Activated CD4-positive, alpha-beta T cell treated with anti-CD3 and anti-CD28 coated beads, Interleukin-2, Interleukin-6, amounts not matched to agents 100 ng/mL and 50 ng/mL, durations not matched to agents 16 hours and 8 hours (primary cell): ENCODE results near the gene LRSAM1.
A peak's percentile ranks its signal among the peaks of the same experiment; 100 is the strongest.

Experiments
- DNase-seq: peaks from one replicate; pipeline ENCODE4 v3.0.0-alpha.2; 2020

LRSAM1 gene

DNA sequence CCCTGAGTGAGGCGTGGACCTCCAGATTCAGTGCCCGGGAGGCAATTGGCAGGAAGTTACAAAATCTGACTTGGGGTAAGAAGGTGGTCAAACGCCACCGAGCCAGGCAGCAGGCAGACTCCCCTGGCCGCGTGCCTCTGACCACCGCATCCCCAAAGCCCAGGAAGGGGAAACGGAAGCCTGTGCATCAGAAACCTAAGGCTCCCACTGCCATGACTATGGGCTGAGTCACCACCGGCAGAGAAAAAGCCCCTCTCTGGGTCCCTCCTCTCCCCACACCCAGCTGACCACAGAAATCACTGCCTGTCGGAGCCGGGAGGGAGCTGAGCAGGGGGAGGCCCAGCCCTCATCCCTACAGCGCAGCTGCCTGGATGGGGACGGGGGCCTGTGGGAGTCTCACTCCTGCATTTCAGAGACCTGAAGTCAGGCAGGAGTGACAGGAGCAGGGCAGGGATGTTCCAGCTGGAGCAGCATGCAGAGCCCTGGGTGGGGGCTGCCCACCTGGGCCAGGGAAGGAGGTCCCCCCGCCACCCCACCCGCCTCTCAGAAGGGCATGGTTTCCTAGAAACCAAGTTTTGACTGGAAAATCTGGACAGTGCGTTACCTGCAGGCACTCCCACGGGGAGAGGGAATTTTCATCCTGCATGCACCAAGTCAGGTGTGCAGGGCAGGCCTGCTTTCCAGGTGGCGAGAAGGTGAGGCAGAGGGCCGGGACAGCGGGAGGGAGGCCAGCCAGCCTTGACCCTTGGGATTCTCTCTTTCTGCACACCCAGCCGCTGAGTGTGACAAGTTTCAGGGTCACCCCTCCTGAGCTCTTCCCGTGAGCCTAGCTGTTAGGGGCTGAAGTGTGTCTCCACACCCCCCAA, 68.2 kb downstream of the LRSAM1 start:
- peak; percentile 58 for DNase-seq

- DNase-seq = no peak
Observed at GRCh38 chr9:127520941-127521918, 69.9 kb downstream of the LRSAM1 start.

DNA sequence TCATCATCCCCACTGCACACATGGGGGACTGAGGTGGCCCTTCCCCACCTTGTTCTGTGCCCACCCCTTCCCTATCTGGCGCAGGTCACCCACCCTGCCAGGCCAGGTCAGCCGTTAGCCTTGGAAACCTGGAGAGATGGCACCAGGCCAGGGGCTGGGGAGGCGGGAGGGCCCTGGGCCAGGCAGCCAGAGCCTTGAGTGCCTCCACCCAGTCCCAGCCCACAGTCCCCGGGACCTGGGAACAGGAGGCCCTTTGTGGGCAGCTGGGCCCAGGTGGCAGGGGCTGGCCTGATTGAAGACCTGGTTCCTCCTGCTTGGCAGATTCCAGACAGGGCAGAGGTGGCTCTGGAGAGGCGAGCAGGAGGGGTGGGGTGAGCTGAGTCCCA, 70.6 kb downstream of the LRSAM1 start:
- no peak for DNase-seq

DNA sequence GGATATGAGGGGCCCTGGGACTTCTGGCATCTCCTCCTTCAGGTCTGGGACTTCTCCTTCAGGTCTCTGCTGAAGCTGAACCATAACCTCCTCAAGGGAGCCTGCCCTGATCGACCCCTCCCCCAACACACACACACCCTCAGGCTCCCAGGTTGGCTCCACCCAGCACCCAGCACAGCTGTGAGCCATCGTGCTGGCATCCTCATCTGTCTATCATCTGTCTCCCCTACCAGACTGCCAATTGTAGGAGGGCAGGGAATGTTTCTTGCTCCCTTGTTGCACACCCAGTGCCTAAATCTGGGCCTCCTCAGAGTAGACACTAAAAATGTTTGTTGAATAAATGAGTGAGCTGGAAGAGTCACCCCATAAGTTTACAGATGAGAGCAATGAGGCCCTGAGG, 71.4 kb downstream of the LRSAM1 start:
- DNase-seq = no peak

GRCh38 chr9:127523312-127523851, 72.1 kb downstream of the LRSAM1 start:
- DNase-seq = peak; percentile 32

GRCh38 chr9:127524373-127524772, 73.1 kb downstream of the LRSAM1 start:
- no peak for DNase-seq

GRCh38 chr9:127525401-127526188, 74.3 kb downstream of the LRSAM1 start:
- peak; percentile 55 for DNase-seq

- no peak for DNase-seq
Observed at GRCh38 chr9:127526655-127527559, 75.6 kb downstream of the LRSAM1 start.

- DNase-seq = no peak
Observed at GRCh38 chr9:127527560-127528268, 76.4 kb downstream of the LRSAM1 start.

DNA sequence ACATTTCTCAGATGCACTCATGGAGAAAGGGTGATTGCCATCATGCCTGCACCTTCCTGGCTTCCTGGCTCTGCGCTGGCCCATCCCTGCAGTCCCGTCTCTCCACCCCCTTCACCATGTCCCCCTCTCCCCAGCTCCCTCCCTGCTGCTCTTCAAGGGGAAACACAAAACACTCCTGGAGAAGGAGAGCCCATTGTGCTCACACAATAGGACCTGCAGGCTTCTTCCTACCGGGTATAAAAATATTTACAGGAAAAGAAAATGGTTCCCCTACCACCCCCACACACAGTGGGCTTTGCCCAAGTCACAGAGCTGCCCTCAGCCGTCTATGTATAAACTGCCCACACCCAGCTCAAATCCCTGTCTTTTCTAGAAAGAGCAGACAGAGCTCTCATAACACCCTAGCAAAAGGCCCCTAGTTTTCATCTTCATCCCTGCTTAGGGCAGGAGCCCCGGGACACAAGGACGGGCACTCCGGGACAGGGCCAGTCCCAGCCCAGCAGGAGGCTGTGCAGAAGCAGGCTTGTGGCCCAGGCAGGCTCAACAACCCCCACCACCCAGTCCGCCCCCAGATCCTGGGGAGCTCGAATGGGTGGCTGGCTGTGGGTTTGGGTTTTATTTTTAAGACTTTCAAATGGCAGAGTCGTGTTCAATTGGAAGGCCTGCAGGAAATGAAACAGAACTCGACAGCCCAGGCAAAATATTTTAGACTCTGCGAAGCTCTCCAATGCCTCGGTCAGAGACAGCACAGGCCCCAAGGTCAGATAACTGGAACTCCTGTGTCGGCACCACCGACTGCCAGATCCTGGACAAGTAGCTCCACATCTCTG, 77.3 kb downstream of the LRSAM1 start:
- no peak for DNase-seq

DNA sequence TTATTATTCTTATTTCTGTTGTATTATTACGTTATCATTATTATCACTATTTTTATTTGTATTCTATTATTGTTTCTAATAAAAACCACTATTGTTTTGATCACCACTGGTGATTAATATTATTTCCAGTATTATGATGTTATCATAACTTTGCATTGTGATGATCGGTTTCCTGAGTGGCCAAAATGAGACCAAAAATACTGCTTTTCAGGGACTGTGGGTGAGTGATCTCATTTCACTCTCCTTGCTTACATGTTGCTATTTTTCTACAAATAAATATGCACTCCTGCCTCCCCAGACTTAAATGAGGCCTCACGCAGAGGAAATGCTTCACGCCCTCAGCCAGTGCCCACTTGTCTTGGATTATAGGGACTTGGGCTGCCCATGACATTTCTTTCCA, 78.4 kb downstream of the LRSAM1 start:
- DNase-seq = no peak

DNA sequence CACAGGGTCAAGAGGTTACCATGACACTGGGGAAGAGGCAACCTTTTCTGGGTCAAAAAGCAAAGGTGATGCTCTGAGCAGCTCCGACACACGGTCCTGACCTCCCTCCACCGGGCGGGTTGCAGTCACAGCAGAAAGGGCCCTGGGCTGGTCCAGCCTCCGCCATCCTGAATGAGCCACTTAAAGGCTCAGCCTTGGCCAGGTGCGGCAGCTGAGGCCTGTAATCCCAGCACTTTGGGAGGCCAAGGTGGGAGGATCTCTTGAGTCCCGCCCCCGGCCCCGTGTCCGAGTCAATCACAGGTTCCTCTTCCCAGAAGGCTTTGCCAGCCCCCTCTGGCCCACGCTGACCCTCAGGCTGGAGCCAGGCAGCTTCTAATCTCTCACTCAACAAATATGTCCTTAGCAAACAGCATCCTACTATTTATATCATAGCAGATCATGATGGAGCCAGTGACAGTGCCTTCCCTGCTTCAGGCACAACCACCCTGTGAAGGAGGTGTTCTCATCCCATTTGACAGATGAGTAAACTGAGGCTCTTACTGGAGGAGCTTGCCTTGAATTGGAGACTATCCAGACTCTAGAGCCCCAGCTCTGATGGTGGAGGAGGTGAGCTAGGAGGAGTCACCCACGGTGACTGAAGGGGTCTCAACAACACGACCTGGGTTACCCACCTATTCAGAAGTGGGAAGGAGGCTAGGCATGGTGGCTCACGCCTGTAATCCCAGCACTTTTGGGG, 79.1 kb downstream of the LRSAM1 start:
- no peak for DNase-seq

DNA sequence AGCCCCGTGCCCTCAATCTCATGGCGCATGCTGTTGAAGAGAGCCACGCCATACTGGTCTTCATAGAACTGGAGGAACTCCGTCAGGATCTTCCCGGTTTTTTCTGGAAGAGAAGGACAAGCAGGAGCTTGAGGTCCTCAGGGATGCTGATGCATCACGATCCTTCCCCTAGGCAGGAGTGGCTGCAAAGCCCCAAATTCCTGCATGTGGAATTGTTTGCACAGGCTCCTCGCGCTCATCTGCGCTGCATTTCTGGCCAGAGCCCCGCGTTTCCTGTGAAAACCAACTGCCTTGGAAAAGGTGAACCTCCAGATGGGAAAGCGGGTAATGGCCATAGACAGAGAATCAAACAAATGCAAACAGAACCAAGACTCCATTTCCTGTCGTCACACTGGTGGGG, 80.4 kb downstream of the LRSAM1 start:
- DNase-seq = no peak

- DNase-seq = no peak
Observed at GRCh38 chr9:127534250-127534906, 83.1 kb downstream of the LRSAM1 start.

DNA sequence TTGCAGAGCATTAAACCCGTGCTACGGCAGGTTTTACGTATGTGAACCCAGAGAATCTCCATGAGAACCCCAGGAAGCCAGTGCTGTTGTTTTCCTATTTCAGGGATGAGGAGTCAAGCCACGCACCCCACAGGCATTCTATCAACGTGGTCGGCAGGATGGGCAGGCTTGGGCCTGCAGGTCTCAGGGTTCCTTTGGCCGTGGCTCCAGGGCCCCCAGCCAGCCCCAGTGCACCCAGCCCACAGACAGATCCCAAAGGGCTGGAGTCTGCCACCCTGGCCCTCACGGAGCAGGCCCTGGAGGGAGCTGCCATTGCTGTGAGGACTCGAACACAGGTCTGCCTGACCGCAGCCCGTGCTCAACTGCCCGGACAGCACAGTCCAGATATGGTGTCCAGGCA, 83.6 kb downstream of the LRSAM1 start:
- no peak for DNase-seq

DNA sequence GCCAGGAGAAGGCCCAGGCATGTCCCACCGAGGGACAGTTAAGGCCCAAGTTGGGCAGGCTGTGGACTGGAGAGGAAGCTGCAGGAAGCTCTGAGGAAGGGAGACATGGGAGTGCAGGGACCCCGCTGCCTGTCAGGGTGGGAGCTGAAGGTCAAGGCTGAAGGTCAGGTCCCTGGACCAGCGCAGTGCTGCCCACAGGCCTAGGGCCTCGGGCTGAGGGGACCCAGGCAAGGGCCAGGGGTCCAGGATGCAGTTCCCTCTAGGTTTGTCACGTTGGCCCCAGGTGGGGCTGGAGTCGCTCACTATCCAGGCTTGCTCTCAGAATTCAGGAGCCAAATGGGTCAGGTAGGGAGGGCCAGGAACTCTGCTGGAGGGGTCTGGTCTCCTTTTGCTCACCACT, 84.1 kb downstream of the LRSAM1 start:
- DNase-seq = no peak

DNA sequence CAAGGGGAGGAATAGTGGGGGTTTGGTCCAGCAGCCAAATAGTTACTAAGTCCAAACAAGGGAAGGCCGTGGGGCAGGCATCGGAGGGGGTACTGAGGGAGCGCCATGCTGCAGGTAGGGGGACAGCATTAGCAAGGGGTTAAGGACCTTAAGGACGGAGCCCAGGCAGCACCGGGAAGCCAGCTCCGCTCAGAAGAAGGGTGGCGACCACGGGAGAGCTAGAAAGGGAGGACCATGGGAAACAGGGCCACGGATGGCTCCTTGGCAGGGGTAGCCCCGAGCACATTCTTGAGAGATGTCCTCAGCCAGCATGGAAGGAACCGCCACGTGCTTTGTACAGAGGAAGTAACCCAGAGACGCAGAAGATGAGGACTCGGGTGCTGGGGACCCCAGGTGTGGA, 84.5 kb downstream of the LRSAM1 start:
- DNase-seq = no peak

GRCh38 chr9:127536499-127536898, 85.2 kb downstream of the LRSAM1 start:
- DNase-seq = no peak

DNA sequence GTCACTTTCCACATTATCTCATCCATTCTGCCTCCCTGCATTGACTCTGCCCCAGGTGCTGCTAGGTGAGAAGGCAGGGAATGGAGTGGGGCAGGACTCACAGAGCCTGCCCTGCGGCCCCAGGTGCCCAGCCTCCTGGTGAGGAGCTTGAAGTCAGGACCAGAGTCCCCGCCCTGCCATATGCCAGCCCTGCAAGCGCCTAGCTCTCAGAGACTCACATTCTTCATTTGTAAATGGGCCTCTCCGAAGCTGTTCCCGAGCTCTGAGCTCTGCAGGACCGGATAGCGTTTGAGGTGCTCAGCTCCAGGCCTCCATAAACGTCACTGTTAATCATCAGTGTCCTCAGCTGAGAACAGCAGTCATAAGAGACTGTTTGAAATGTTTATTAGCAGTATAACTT, 85.7 kb downstream of the LRSAM1 start:
- DNase-seq = no peak
